HepG2 (cell line): ENCODE measurements around the gene OTOP3.

Experiments used
- CHD2 ChIP-seq: IDR thresholded peaks from 2 replicates; pipeline ENCODE4 v1.6.1; 2011; ENCODE audit warnings: low read depth, low read length, improper control_type of control experiment
- ELF4 ChIP-seq: sonication (generic); formaldehyde crosslinking; IDR thresholded peaks from 2 replicates; pipeline ENCODE4 v1.5.0; 2020; ENCODE audit warnings: missing genetic modification reagents, mild to moderate bottlenecking, moderate library complexity, borderline replicate concordance
- HNRNPUL1 ChIP-seq: fragments of 200-400 bp; formaldehyde crosslinking; IDR thresholded peaks from 2 replicates; pipeline ENCODE4 v1.6.1; 2017; ENCODE audit warnings: low read depth, mild to moderate bottlenecking, low read length, moderate library complexity
- NR2C2 ChIP-seq: sonication (generic); formaldehyde crosslinking; IDR thresholded peaks from 2 replicates; pipeline ENCODE4 v1.4.0; 2020; ENCODE audit warnings: missing genetic modification reagents, mild to moderate bottlenecking, moderate library complexity, borderline replicate concordance
- RELA ChIP-seq: sonication (generic); formaldehyde crosslinking; IDR thresholded peaks from 2 replicates; pipeline ENCODE4 v1.4.0; 2020; ENCODE audit warnings: missing genetic modification reagents
- TEAD3 ChIP-seq: optimal IDR thresholded peaks from 2 replicates; pipeline ENCODE3; 2016; ENCODE audit warnings: borderline replicate concordance
- ZBTB7A ChIP-seq: sonication (generic); formaldehyde crosslinking; IDR thresholded peaks from 2 replicates; pipeline ENCODE4 v1.8.0; 2022; ENCODE audit warnings: mild to moderate bottlenecking, missing genetic modification reagents
- ZC3H4 ChIP-seq: sonication (generic); formaldehyde crosslinking; IDR thresholded peaks from 2 replicates; pipeline ENCODE4 v1.4.0; 2020; ENCODE audit warnings: missing genetic modification reagents, borderline replicate concordance
- ZNF878 ChIP-seq: sonication (generic); formaldehyde crosslinking; IDR thresholded peaks from 2 replicates; pipeline ENCODE4 v1.8.1; 2023; ENCODE audit warnings: mild to moderate bottlenecking, missing genetic modification reagents, moderate library complexity
- TF ChIP-seq, protein P1 (sequence below): sonication (generic); formaldehyde crosslinking; IDR thresholded peaks from 2 replicates; pipeline ENCODE4 v1.5.0; 2020; ENCODE audit warnings: mild to moderate bottlenecking, missing genetic modification reagents, moderate library complexity
- TF ChIP-seq, protein P2 (sequence below): sonication (generic); formaldehyde crosslinking; conservative IDR thresholded peaks from 2 replicates; pipeline ENCODE4 v1.5.0; 2020; ENCODE audit warnings: missing genetic modification reagents

DNA sequence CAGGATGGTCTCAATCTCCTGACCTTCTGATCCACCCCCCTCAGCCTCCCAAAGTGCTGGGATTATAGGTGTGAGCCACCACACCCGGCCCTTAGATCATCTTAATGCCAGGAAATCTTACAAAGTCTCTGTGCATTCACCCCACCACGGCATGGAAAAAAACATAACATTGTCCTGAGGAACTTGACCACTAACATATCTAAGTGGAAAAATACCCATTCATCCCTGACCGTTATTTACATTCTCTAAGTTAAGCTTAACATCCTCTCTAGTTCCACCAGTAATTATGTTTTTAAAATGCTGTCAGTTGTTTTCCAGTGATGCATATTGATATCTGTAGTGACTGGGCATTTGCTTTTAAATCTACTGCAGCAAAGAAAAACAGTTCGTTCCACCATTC is 40.2 kb downstream of the OTOP3 start:
- TF ChIP-seq, protein P1, sequence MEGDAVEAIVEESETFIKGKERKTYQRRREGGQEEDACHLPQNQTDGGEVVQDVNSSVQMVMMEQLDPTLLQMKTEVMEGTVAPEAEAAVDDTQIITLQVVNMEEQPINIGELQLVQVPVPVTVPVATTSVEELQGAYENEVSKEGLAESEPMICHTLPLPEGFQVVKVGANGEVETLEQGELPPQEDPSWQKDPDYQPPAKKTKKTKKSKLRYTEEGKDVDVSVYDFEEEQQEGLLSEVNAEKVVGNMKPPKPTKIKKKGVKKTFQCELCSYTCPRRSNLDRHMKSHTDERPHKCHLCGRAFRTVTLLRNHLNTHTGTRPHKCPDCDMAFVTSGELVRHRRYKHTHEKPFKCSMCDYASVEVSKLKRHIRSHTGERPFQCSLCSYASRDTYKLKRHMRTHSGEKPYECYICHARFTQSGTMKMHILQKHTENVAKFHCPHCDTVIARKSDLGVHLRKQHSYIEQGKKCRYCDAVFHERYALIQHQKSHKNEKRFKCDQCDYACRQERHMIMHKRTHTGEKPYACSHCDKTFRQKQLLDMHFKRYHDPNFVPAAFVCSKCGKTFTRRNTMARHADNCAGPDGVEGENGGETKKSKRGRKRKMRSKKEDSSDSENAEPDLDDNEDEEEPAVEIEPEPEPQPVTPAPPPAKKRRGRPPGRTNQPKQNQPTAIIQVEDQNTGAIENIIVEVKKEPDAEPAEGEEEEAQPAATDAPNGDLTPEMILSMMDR (CRISPR knock-in tag): no peak
- TF ChIP-seq ELF4 (CRISPR knock-in tag): no peak
- no peak for TF ChIP-seq ZC3H4 (CRISPR knock-in tag)
- no peak for TF ChIP-seq ZNF878
- TF ChIP-seq, protein P2, sequence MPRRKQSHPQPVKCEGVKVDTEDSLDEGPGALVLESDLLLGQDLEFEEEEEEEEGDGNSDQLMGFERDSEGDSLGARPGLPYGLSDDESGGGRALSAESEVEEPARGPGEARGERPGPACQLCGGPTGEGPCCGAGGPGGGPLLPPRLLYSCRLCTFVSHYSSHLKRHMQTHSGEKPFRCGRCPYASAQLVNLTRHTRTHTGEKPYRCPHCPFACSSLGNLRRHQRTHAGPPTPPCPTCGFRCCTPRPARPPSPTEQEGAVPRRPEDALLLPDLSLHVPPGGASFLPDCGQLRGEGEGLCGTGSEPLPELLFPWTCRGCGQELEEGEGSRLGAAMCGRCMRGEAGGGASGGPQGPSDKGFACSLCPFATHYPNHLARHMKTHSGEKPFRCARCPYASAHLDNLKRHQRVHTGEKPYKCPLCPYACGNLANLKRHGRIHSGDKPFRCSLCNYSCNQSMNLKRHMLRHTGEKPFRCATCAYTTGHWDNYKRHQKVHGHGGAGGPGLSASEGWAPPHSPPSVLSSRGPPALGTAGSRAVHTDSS (CRISPR knock-in tag): no peak
- TF ChIP-seq CHD2: no peak
- no peak for TF ChIP-seq ZBTB7A (CRISPR knock-in tag)
- TF ChIP-seq TEAD3: no peak
- no peak for TF ChIP-seq HNRNPUL1
- no peak for TF ChIP-seq NR2C2
- no peak for TF ChIP-seq RELA (CRISPR knock-in tag)
